ENCODE results near the gene LYSMD4. TPM values are rescaled to one million over a fixed set of nuclear protein-coding genes. Genes with fewer than 3 reads are reported as not detected.

Gene LYSMD4
- total and polyA plus RNA-seq, 10 of the 15 experiments (the other 5 are each of a cell fraction or from before 2014, with no cell fraction given): 1.8 to 5.8 (median 3.9) TPM

GRCh38 chr15:99728916-99729315, 4.3 kb downstream of the LYSMD4 start:
- FAIRE-seq (no peak), DNase-seq (ENCODE audit: low read depth, low spot score) (no peak), ATAC-seq (no peak)
- no TSS peak for BruUV-seq (replicated peaks)
- no peak overlapping the region for H3K4me3 ChIP-seq
- no peak overlapping the region for H3K4me2 ChIP-seq (ENCODE audit: control insufficient read depth, insufficient read depth)
- ChIA-PET SMC1A (ENCODE audit: uncharacterized antibody, unreplicated experiment) (interaction anchor here (0.7 to 2.0 kb wide), 7 partner anchors 10 to 468 kb away, joined by 3 to 9 read pairs (median 4); no protein-coding TSS in a partner anchor), CTCF (interaction anchor here (0.7 to 3.6 kb wide), 7 partner anchors 12 to 624 kb away, joined by 3 to 42 read pairs (median 7); partner anchors contain the start of gene SYNM), RAD21 (ENCODE audit: unreplicated experiment) (interaction anchor here (1.8 to 2.8 kb wide), 3 partner anchors 24 to 456 kb away, joined by 4 to 14 read pairs (median 5); no protein-coding TSS in a partner anchor), POLR2A (no interaction called here)
- no peaks in the 10 kb centered on the region for H3K4me1 ChIP-seq (ENCODE audit: control insufficient read depth, insufficient read depth, low read length)
- in situ Hi-C loops (cut with MboI): loop anchor here (25.0 kb wide), 1 partner anchor 617 kb away; the partner anchor contains the start of gene SYNM
- TF ChIP-seq CHD1 (IDR thresholded peaks at IDR 0.05; ENCODE audit: low read depth, low read length): no peak
- no peak for TF ChIP-seq ZBTB4 (CRISPR knock-in tag; IDR thresholded peaks at IDR 0.05)
- TF ChIP-seq E2F8 (IDR thresholded peaks at IDR 0.05; ENCODE audit: low read depth, partially characterized antibody): no peak
- no peak for TF ChIP-seq CBFB (IDR thresholded peaks at IDR 0.05; ENCODE audit: low read depth)
- TF ChIP-seq TCF12 (IDR thresholded peaks at IDR 0.05; ENCODE audit: low read depth, low read length): no peak
- TF ChIP-seq MYC (IDR thresholded peaks at IDR 0.05; ENCODE audit: insufficient read depth, insufficient read length, insufficient replicate concordance, low read length, severe bottlenecking): no peak
- TF ChIP-seq MAX (IDR thresholded peaks at IDR 0.05; ENCODE audit: low read depth, low read length): no peak
- WGBS (ENCODE audit: insufficient coverage, insufficient replicate concordance, low lambda C conversion rate, missing lambda C conversion rate): 95% methylated on average over 6 of the region's 6 CpGs
- no peaks in the 10 kb centered on the region for H3K36me3 ChIP-seq (ENCODE audit: control insufficient read depth in 2 of 2, insufficient read depth in 2 of 2, low read length in 1 of 2)
- intact Hi-C loops (cut with micrococcal nuclease; ENCODE audit: unreplicated experiment): no loop called here
- no peak overlapping the region for H3K27ac ChIP-seq (ENCODE audit: control insufficient read depth, insufficient read depth)
- H4K20me1 ChIP-seq (ENCODE audit: control insufficient read depth, insufficient read depth): no peaks in the 10 kb centered on the region
- H2AFZ ChIP-seq (ENCODE audit: control insufficient read depth, low read depth, low read length): no peak overlapping the region
- H3K9me3 ChIP-seq (replicated peaks; ENCODE audit: control insufficient read depth, insufficient read depth, low read length): no peaks in the 10 kb centered on the region
- no peaks in the 10 kb centered on the region for H3K27me3 ChIP-seq (replicated peaks in 1 of 2; ENCODE audit: control insufficient read depth in 2 of 2, insufficient read depth in 2 of 2, low read length in 1 of 2)
- H3K79me2 ChIP-seq (ENCODE audit: control insufficient read depth, insufficient read depth, low read length): no peaks in the 10 kb centered on the region
- no peak overlapping the region for H3K9ac ChIP-seq (ENCODE audit: control insufficient read depth, insufficient read depth, low read length)
